Uterus (tissue), 2 donors: Measurements from ENCODE around the gene MLH1.

Source experiments
- CTCF ChIP-seq, 4 experiments: fragments of 200-600 bp in 2 of 4; fragments of 450-650 bp in 2 of 4; sonication (generic) in 2 of 4; IDR thresholded peaks; one replicate each; pipeline ENCODE4 v1.5.1; 2016 to 2019; ENCODE audit warnings: antibody characterized with exemption in 4 of 4, mild to moderate bottlenecking in 2 of 4, moderate library complexity in 1 of 4
- POLR2A ChIP-seq, 2 donors: fragments of 450-650 bp; IDR thresholded peaks; one replicate each; pipeline ENCODE4 v1.6.1; 2016; ENCODE audit warnings: antibody characterized with exemption in 2 of 2, mild to moderate bottlenecking in 1 of 2, moderate library complexity in 1 of 2

GRCh38 chr3:36981006-36981405 is 12.3 kb upstream of the MLH1 start:
- no peak for TF ChIP-seq CTCF (IDR thresholded peaks at IDR 0.05)
- no peak for TF ChIP-seq POLR2A (IDR thresholded peaks at IDR 0.05)
